ENCODE measurements around the gene GPR171. TPM values are rescaled to one million over a fixed set of nuclear protein-coding genes. Genes with fewer than 3 reads are reported as not detected.

Gene GPR171
- total and polyA plus RNA-seq, 7 donors = 0.41 to 8.9 (median 0.55) TPM; not detected in 2

GRCh38 chr3:151227807-151228665 is 25.0 kb upstream of the GPR171 start:
- Histone ChIP-seq H3K27ac (peak overlapping the region; percentile 29 to 62 (median 52)), H3K4me3 (no peak overlapping the region), H3K4me1 (peaks cover 0 to 32% (median 18%) of the 10 kb centered on the region in 4 donors), H3K36me3 (no peaks in the 10 kb centered on the region), H3K27me3 (no peaks in the 10 kb centered on the region), H3K9me3 (no peaks in the 10 kb centered on the region)
- intact Hi-C loops (cut with DNase I) = loop anchor here (1.0 to 10.0 kb wide), 3 partner anchors 55 to 607 kb away; no protein-coding TSS in a partner anchor
- WGBS, 2 donors = 43 to 48% methylated on average over 9 of the region's 9 CpGs
- DNase-seq = peak; percentile 84
- TF ChIP-seq CTCF (IDR thresholded peaks at IDR 0.05) (peak; percentile 79 to 96 (median 84)), POLR2AphosphoS5 (IDR thresholded peaks at IDR 0.05) (peak in 1 of 4 donors; percentile 9), EP300 (IDR thresholded peaks at IDR 0.05) (no peak)

DNA sequence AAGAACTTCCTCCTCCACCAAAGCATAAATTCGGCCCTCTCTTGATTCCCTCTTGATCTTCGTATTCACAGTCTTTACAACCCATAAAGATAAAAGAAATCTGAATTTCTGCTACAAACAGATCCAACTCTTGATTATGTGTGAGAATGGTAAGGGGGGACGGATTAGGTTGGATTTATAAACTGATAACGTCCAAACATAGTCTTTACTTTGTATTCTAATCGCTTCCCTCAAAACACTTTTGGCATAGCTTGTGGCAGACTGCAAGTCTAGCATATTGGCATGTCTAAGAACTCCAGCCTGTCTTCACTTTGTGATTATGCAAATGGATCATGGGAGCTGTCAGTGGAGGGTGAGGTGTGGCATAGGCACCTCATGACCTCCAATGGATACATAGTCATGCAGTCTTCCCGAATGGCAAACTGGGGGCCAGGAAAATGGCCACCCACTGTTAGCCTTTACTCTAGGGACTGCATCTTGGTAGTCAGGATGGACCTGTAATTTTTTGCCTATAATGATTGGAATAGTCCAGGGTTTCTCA is 24.3 kb upstream of the GPR171 start:
- no peaks in the 10 kb centered on the region for H3K27me3 ChIP-seq
- H3K4me3 ChIP-seq = no peak overlapping the region
- TF ChIP-seq EP300 (IDR thresholded peaks at IDR 0.05) (no peak), POLR2A (IDR thresholded peaks at IDR 0.05) (no peak), POLR2AphosphoS5 (IDR thresholded peaks at IDR 0.05) (no peak), CTCF (IDR thresholded peaks at IDR 0.05) (no peak)
- no peak for DNase-seq
- H3K4me1 ChIP-seq = peaks cover 0 to 32% (median 18%) of the 10 kb centered on the region in 4 donors
- 77 to 84% methylated on average over 6 of the region's 6 CpGs for WGBS, 2 donors
- H3K36me3 ChIP-seq = no peaks in the 10 kb centered on the region
- peak overlapping the region in 2 of 4 donors; percentile 28 to 50 for H3K27ac ChIP-seq
- intact Hi-C loops (cut with DNase I) = loop anchor here (1.0 to 10.0 kb wide), 3 partner anchors 56 to 607 kb away; no protein-coding TSS in a partner anchor
- H3K9me3 ChIP-seq = no peaks in the 10 kb centered on the region

GRCh38 chr3:151226825-151227224 is 23.8 kb upstream of the GPR171 start:
- Histone ChIP-seq H3K27ac (no peak overlapping the region), H3K27me3 (no peaks in the 10 kb centered on the region), H3K36me3 (no peaks in the 10 kb centered on the region), H3K4me1 (peaks cover 0 to 32% (median 18%) of the 10 kb centered on the region in 4 donors), H3K4me3 (no peak overlapping the region), H3K9me3 (no peaks in the 10 kb centered on the region)
- intact Hi-C loops (cut with DNase I) = loop anchor here (1.0 to 10.0 kb wide), 3 partner anchors 56 to 608 kb away; no protein-coding TSS in a partner anchor
- TF ChIP-seq CTCF (IDR thresholded peaks at IDR 0.05) (no peak), EP300 (IDR thresholded peaks at IDR 0.05) (no peak), POLR2AphosphoS5 (IDR thresholded peaks at IDR 0.05) (no peak), POLR2A (IDR thresholded peaks at IDR 0.05) (no peak)
- DNase-seq = no peak
- 88 to 92% methylated on average over 5 of the region's 5 CpGs for WGBS, 2 donors

DNA sequence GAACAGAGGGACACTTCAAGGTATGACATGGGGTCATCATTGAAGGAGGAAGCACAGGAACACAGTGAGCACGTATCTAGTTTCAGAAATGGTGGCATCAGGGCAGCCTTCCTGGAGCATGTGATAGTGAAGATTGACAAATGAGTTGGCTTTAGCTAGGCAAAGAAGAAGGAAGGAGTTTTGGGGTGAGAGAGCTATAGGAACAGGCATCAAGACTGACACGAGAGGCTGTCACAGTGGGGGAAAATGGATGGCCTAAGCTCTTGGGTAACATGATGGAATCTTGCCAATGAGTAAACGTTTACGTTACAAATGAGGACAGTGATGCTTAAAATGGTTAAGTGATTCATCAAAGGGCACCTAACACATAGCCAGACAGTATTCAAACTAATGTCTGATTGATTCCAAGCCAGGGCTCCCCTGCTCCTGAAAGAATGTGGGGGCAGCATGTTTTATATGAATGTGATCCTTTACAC is 23.1 kb upstream of the GPR171 start:
- TF ChIP-seq POLR2AphosphoS5 (IDR thresholded peaks at IDR 0.05) (no peak), CTCF (IDR thresholded peaks at IDR 0.05) (no peak), POLR2A (IDR thresholded peaks at IDR 0.05) (no peak), EP300 (IDR thresholded peaks at IDR 0.05) (no peak)
- no peak for DNase-seq
- Histone ChIP-seq H3K9me3 (no peaks in the 10 kb centered on the region), H3K36me3 (no peaks in the 10 kb centered on the region), H3K4me3 (no peak overlapping the region), H3K27ac (peak overlapping the region in 1 of 4 donors; percentile 3), H3K4me1 (peaks cover 0 to 32% (median 18%) of the 10 kb centered on the region in 4 donors), H3K27me3 (no peaks in the 10 kb centered on the region)
- intact Hi-C loops (cut with DNase I) = loop anchor here (5.0 to 10.0 kb wide), 2 partner anchors 59 to 609 kb away; no protein-coding TSS in a partner anchor
- WGBS, 2 donors = 37 to 51% methylated on average over 4 of the region's 4 CpGs

Measured in sigmoid colon (tissue), 7 donors.